ENCODE measurements around the gene AKNA.

Gene AKNA

GRCh38 chr9:114315723-114316363 lies 71.9 kb downstream of the AKNA start:
- no peak for DNase-seq

GRCh38 chr9:114314881-114315722 lies 72.7 kb downstream of the AKNA start:
- no peak for DNase-seq

- DNase-seq = no peak
Observed at GRCh38 chr9:114314256-114314867, 73.4 kb downstream of the AKNA start.

- DNase-seq = no peak
Observed at GRCh38 chr9:114313186-114313585, 74.6 kb downstream of the AKNA start.

GRCh38 chr9:114312513-114312875 lies 75.3 kb downstream of the AKNA start:
- no peak for DNase-seq

- no peak for DNase-seq
Observed at GRCh38 chr9:114311571-114312512, 75.9 kb downstream of the AKNA start.

- DNase-seq = no peak
Observed at GRCh38 chr9:114310471-114311450, 77.0 kb downstream of the AKNA start.

- DNase-seq = no peak
Observed at GRCh38 chr9:114309096-114309495, 78.7 kb downstream of the AKNA start.

- no peak for DNase-seq
Observed at GRCh38 chr9:114308361-114308950, 79.3 kb downstream of the AKNA start.

GRCh38 chr9:114307899-114308267 lies 79.9 kb downstream of the AKNA start:
- no peak for DNase-seq

GRCh38 chr9:114304416-114305188 lies 83.2 kb downstream of the AKNA start:
- no peak for DNase-seq

- no peak for DNase-seq
Observed at GRCh38 chr9:114303977-114304376, 83.8 kb downstream of the AKNA start.

- no peak for DNase-seq
Observed at GRCh38 chr9:114303571-114303970, 84.2 kb downstream of the AKNA start.

- DNase-seq = no peak
Observed at GRCh38 chr9:114302727-114303126, 85.1 kb downstream of the AKNA start.

- DNase-seq = no peak
Observed at GRCh38 chr9:114301798-114302565, 85.8 kb downstream of the AKNA start.

GRCh38 chr9:114300846-114301797 lies 86.7 kb downstream of the AKNA start:
- DNase-seq = no peak

GRCh38 chr9:114300153-114300845 lies 87.5 kb downstream of the AKNA start:
- DNase-seq = no peak
